Activated CD8-positive, alpha-beta T cell treated with anti-CD3 and anti-CD28 coated beads for 36 hours (primary cell): ENCODE data around the gene IFIT3. TPM values are rescaled to one million over a fixed set of nuclear protein-coding genes. Genes with fewer than 3 reads are reported as not detected.

ENCODE experiments used
- ATAC-seq: fragments of 200-7000 bp; cut with Tn5 transposase; one replicate; pipeline ENCODE4 v1.10.0; 2021; ENCODE audit warnings: mild to moderate bottlenecking, moderate library complexity
- CTCF ChIA-PET: fragments of 350-600 bp; sonication (Branson Sonifier 250); formaldehyde crosslinking; loops from one replicate; lab custom pipeline; 2021; ENCODE audit warnings: antibody characterized with exemption; lab: Charles Lee
- POLR2A ChIA-PET: fragments of 350-600 bp; sonication (Branson Sonifier 250); formaldehyde crosslinking; loops from one replicate; lab custom pipeline; 2021; ENCODE audit warnings: antibody characterized with exemption; lab: Charles Lee
- DNase-seq: peaks from one replicate; pipeline ENCODE4 v3.0.0-alpha.2; 2020
- H3K27ac Mint-ChIP-seq: one replicate; pipeline ENCODE4 v1.8.0; 2021; ENCODE audit warnings: mild to moderate bottlenecking, mixed read lengths
- H3K27me3 Mint-ChIP-seq: one replicate; pipeline ENCODE4 v1.8.0; 2021; ENCODE audit warnings: mixed read lengths
- H3K36me3 Mint-ChIP-seq: one replicate; pipeline ENCODE4 v1.8.0; 2021; ENCODE audit warnings: low read depth, mixed read lengths
- H3K4me1 Mint-ChIP-seq: one replicate; pipeline ENCODE4 v1.8.0; 2021; ENCODE audit warnings: low read depth, mixed read lengths
- H3K4me3 Mint-ChIP-seq: one replicate; pipeline ENCODE4 v1.8.0; 2021; ENCODE audit warnings: mild to moderate bottlenecking, moderate library complexity, mixed read lengths
- H3K9me3 Mint-ChIP-seq: one replicate; pipeline ENCODE4 v1.8.0; 2021; ENCODE audit warnings: mixed read lengths
- intact Hi-C: fragments of 100-400 bp; cut with micrococcal nuclease; formaldehyde crosslinking; loops from one replicate; pipeline ENCODE4 v1.10.0; 2022
- total RNA-seq, 2 experiments: library from RNA; stranded (reverse); gene quantifications; one replicate each; pipeline ENCODE4 v1.2.3, GENCODE V29; 2021
- TF ChIP-seq, protein P1 (sequence below): fragments of 200-600 bp; IDR thresholded peaks from one replicate; pipeline ENCODE4 v1.8.0; 2022; ENCODE audit warnings: antibody characterized with exemption, mild to moderate bottlenecking

IFIT3 gene
- total RNA-seq, 2 experiments from 2014 or later: 20.4 to 21.8 TPM

DNA sequence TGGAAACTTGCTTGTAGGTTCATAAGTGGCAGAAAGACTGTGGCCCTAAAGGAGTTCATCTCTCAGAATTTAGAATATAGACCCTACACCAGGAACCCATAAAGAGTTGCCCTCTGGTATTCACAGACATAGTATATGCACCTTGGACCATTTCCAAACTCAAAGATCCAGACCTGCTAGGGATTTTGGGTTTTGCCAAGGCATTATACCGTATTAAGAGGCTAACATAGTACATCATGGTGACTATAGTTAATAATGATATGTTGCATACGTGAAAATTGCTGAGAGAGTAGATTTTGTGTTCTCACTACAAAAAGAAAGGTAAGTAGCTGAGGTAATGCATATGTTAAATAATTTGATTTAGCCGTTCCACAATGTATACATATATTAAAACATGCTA lies 13.9 kb downstream of the IFIT3 start:
- DNase-seq: no peak
- Mint-ChIP-seq H3K4me1 (peaks cover 11% of the 10 kb centered on the region), H3K27ac (no peak overlapping the region), H3K9me3 (no peaks in the 10 kb centered on the region), H3K4me3 (no peak overlapping the region), H3K36me3 (no peaks in the 10 kb centered on the region), H3K27me3 (peaks cover 30% of the 10 kb centered on the region)
- POLR2A ChIA-PET: interaction anchor here (1.3 kb wide), 1 partner anchor 52 kb away, joined by 5 read pairs; no protein-coding TSS in a partner anchor
- ATAC-seq: no peak
- CTCF ChIA-PET: interaction anchor here (1.0 kb wide), 1 partner anchor 77 kb away, joined by 3 read pairs; no protein-coding TSS in a partner anchor
- intact Hi-C loops: no loop called here
- TF ChIP-seq, protein P1, sequence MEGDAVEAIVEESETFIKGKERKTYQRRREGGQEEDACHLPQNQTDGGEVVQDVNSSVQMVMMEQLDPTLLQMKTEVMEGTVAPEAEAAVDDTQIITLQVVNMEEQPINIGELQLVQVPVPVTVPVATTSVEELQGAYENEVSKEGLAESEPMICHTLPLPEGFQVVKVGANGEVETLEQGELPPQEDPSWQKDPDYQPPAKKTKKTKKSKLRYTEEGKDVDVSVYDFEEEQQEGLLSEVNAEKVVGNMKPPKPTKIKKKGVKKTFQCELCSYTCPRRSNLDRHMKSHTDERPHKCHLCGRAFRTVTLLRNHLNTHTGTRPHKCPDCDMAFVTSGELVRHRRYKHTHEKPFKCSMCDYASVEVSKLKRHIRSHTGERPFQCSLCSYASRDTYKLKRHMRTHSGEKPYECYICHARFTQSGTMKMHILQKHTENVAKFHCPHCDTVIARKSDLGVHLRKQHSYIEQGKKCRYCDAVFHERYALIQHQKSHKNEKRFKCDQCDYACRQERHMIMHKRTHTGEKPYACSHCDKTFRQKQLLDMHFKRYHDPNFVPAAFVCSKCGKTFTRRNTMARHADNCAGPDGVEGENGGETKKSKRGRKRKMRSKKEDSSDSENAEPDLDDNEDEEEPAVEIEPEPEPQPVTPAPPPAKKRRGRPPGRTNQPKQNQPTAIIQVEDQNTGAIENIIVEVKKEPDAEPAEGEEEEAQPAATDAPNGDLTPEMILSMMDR: no peak

DNA sequence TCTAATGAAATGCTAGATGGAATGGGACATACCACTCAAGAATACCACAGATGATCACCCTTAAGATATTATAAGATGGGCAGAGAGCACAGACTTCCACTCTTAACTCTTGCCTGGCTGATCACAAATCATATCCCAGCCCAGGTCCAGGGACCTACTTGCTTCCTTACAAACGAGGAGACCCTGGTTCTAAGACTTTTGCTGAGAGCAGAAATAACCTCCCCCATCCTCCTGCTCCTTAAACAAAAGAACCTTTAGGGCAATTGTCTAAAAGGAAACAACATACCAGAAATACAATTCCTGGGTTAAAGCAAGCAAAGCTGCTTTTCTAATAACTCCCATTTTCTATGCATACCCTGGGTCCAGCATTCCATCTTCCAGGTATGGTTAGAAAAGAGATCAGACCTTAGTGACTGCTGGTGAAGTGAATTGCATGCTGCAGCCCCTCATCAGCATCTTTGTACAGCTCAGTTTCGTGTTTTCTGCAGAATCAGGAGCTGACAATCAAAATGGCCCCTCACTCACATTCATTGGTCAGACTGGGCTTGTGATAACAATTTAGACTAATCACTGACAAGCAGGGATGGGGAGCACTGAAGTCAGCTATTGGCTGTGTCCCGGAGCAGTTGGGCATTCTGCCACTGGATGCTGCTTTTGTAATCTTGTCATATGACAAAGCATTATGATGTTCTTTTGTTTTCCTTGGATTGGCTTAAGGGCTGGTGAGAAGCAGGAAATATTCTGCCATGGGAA lies 14.6 kb downstream of the IFIT3 start:
- Mint-ChIP-seq H3K36me3 (no peaks in the 10 kb centered on the region), H3K9me3 (no peaks in the 10 kb centered on the region), H3K27me3 (peaks cover 28% of the 10 kb centered on the region), H3K4me1 (peaks cover 6% of the 10 kb centered on the region), H3K27ac (no peak overlapping the region), H3K4me3 (no peak overlapping the region)
- TF ChIP-seq, protein P1: no peak
- intact Hi-C loops: no loop called here
- DNase-seq (no peak), ATAC-seq (no peak)
- ChIA-PET POLR2A (interaction anchor here (1.3 kb wide), 1 partner anchor 51 kb away, joined by 5 read pairs; no protein-coding TSS in a partner anchor), CTCF (interaction anchor here (0.8 to 1.0 kb wide), 2 partner anchors 10 to 60 kb away, joined by 3 read pairs; no protein-coding TSS in a partner anchor)

- ATAC-seq (no peak), DNase-seq (no peak)
- no peak overlapping the region for H3K4me3 Mint-ChIP-seq
- TF ChIP-seq, protein P1: no peak
- peaks cover 28% of the 10 kb centered on the region for H3K27me3 Mint-ChIP-seq
- no peaks in the 10 kb centered on the region for H3K4me1 Mint-ChIP-seq
- intact Hi-C loops: no loop called here
- POLR2A ChIA-PET: interaction anchor here (1.3 kb wide), 1 partner anchor 51 kb away, joined by 5 read pairs; no protein-coding TSS in a partner anchor
- CTCF ChIA-PET: interaction anchor here (0.8 to 1.1 kb wide), 4 partner anchors 11 to 60 kb away, joined by 3 to 5 read pairs (median 3); no protein-coding TSS in a partner anchor
- H3K9me3 Mint-ChIP-seq: no peaks in the 10 kb centered on the region
- no peaks in the 10 kb centered on the region for H3K36me3 Mint-ChIP-seq
- no peak overlapping the region for H3K27ac Mint-ChIP-seq
Measured at GRCh38 chr10:89343089-89343767, 15.4 kb downstream of the IFIT3 start.

GRCh38 chr10:89344156-89344555 lies 16.4 kb downstream of the IFIT3 start:
- intact Hi-C loops: no loop called here
- POLR2A ChIA-PET: no interaction called here
- Mint-ChIP-seq H3K27me3 (peaks cover 21% of the 10 kb centered on the region), H3K4me1 (no peaks in the 10 kb centered on the region), H3K9me3 (no peaks in the 10 kb centered on the region), H3K4me3 (no peak overlapping the region), H3K27ac (no peak overlapping the region), H3K36me3 (no peaks in the 10 kb centered on the region)
- no peak for ATAC-seq
- no peak for DNase-seq
- TF ChIP-seq, protein P1: no peak
- CTCF ChIA-PET: interaction anchor here (1.0 to 1.1 kb wide), 2 partner anchors 11 to 25 kb away, joined by 3 to 5 read pairs; no protein-coding TSS in a partner anchor
